Measurements from ENCODE around the gene TNFAIP3.

The TNFAIP3 gene

DNA sequence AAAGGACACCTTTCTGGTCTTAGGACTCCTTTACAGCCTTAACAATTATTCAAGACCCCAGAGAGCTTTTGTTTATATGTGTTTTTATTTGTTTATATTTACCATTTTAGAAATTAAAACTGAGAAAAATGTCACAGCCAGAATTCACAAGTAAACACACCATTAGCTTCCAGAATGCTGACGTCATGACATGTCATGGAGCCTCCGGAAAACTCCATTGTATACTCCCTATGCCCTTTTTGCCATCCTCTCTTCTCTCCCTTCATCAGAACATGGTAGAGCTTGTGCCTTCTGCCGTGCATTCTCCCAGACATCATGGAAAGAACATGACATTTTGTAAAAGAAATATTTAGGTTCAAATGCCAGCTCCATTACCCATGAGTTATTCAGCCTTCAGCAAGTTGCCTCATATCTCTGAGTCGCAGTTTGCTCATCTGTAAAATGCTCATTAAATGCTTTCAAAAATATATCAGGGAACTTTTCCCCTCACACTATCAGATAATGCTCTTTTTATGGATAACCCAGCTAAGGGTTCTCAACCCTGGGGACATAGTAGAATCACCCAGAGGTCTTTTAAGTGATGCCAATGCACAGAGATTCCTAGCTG, 27.8 kb downstream of the TNFAIP3 start:
- in situ Hi-C loops (cut with HindIII; ENCODE audit: low sequenced_read_pairs), result no loop called here

DNA sequence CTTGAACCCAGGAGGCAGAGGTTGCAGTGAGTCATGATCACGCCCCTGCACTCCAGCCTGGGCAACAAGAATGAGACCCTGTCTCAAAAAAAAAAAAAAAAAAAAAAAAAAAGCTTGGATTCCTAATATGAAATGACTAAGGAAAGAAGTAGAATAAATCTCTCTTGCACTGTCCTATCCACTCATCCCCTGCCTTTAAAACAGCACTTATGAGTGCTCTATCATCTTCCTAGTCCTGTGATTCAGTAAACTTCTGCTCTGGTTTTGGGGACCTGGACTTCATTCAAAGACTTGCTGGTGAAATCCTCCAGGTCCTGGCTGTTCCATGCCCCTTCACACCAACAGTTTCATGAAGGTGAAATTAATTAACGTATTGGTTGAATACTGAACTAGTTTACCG, 29.6 kb downstream of the TNFAIP3 start:
- in situ Hi-C loops (cut with HindIII; ENCODE audit: low sequenced_read_pairs), result no loop called here

DNA sequence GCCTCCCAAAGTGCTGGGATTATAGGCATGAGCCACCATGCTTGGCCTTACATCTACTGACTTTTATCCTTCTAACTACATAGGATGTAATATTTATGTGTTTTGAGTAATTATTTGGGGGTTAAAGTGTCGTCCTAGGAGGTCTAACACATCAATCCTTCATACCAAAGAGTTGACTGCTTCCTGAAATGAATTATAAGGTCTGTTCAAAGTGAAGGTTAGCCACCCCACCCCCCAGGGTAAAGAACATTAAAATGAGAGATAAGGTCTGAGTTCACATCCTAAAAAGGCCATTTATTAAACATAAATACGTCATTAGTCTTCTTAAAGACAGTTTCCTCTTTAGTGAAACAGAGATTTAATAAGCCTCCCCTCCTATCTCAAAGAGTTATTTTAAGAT, 33.8 kb downstream of the TNFAIP3 start:
- in situ Hi-C loops (cut with HindIII; ENCODE audit: low sequenced_read_pairs), result no loop called here

DNA sequence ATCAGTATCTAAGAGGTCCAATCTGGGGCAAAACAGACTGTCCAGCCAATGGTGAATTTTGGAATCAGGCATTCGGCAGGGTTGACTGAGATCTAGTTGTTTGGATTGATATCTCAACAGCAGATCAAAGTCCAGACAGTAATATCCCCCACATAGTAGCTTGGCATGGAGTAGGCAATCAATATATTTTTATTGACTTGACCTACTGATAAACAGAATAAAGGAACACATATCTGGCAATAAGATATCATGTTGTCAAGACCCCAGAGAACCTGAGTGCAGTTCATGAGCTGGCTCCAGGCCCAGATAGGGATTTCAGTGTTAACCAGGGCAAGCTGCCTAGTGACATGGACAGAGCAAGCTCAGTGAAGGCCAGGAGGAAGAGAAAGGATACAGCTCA, 34.4 kb downstream of the TNFAIP3 start:
- in situ Hi-C loops (cut with HindIII; ENCODE audit: low sequenced_read_pairs), result no loop called here

DNA sequence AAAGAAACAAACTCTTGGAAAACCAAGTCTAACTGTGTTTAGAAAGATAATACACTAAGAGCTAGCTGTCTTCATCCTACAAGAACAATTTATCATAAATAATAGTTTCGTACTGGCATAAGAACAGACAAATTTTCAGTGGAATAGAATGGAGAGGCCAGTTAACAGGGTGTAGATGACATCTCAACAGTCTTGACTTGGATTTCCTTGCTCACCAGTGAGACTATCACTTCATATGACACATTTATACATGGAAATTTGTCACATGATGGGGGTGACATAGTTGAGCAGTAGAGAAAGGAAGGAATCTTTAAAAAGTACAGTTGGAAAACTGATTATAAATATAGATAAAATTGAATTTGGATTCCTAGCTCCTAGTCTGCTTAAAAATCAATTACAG, 35.6 kb downstream of the TNFAIP3 start:
- in situ Hi-C loops (cut with HindIII; ENCODE audit: low sequenced_read_pairs), result no loop called here

DNA sequence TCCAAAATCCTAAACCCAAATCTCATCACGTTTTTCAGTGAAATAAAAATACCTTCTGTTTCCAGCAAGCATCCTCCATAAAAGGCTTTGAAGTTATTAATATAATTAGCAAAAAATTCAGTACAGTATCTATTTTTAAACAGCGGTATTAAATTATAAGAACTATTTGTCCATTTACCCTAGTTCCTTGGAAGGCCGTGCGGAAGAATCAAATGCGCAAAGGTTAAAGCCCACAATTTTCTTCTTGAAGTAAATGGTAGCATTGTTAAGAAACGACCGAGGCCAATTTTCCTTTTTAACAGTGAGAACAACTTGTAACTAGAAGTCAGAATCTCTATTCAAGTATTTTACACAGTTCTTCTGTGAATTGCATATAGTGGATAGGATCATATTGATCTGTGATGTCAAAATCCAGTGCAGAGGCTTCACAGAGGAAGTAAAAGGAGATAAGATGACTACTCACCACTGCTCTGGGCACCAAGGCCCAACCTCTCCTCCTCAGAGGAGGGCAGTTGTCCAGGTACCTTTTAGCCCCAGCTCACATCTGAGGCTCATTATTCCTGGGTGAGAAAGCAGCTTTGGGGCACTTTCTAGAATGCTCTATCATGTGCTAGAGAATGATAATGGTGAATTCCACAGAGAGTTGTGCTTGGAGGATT, 36.3 kb downstream of the TNFAIP3 start:
- in situ Hi-C loops (cut with HindIII; ENCODE audit: low sequenced_read_pairs), result no loop called here

DNA sequence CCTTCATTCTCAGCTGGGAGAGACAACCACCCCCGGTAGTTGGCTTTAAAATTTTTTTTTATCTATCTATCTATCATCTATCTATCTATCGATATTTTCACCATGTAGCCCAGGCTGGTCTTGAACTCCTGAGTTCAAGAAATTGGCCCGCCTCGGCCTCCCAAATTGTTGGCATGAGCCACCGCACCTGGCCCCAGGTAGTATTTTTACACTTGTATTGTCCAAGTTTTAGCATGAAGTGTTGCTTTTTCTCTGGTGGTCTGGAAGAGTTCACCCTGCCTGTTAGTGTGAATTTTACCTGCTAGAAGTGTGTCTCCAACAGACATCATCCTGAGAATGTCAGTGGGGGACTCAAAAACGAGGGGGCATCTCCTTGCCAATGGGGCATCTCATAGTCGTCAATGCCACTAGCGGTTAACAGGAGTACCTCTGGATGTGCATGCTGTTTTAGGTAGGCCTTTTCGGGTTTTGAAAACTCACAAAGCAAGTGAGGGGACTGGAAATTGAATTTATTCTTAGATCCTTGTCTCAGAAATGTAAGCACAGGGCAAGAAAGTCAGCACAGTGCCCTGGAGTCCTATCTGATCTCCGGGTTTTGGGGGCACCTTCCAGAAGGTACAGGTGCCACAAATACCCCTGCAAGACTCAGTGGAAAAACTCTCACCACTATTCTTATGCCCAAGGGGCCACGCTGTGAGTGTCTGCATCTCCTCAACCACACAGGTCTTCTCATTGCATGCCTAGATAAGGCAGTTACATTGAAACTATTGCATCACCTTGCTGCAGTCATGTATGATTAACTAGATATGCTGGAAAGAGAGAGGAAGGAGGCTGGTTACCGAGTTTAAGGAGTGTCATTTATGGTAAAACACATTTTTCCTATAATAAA, 37.1 kb downstream of the TNFAIP3 start:
- in situ Hi-C loops (cut with HindIII; ENCODE audit: low sequenced_read_pairs), result no loop called here

DNA sequence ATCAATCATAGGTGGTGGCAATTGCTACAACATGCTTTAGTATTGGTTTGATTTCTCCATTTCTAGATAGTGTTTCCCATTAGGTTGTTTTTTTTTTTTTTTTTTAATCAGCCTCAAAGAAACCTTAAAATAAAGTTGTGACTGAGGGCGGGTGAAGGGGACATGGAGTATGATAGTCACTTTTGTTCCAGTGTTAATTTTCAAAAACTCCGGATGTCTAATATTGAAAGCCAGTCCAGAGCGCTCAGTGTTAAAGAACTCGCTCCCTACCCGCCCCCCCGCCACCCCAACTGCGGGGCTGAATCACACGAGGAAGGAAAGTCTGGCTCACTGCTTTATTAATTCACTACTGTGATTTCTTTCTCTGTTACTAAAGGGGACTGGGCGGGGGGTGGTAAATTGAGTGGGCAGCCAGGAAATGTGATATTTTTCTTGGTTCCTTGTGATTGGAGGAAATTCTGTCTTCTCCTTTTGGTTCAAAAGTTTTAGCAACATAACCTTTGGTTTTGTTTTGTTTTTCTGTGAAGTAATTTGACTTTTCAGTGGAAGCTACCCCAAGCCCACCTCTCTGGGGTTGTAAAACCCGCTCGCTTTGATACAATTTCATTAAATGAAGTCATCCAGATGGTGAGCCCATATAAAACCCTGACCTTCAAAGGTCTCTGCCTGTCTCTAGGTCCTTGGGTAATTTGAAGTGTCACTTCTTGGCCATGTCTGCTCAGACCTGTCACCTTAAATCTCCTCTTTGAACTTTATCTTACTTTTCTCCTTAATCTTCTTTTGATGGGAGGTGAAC, 38.0 kb downstream of the TNFAIP3 start:
- in situ Hi-C loops (cut with HindIII; ENCODE audit: low sequenced_read_pairs), result no loop called here

DNA sequence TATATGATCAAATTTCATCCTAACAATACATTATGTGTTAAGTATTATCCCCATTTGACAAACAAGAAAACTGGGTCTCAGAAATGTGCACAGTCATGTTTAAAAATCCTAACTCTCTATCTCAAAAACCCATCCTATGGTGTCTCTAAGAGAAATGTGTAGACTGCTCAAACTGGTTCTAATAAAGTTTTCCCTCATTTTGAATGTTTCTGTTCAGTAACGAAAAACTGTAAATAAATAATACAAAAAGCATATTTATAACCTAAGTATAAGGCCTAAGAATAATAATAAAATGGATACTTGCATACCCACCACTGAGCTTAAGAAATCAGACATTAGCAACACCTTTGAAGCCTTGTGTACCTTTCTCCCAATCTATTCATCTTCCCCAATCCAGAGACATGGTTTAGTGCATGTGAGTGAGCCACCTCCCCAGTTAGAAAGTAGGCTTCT, 39.0 kb downstream of the TNFAIP3 start:
- in situ Hi-C loops (cut with HindIII; ENCODE audit: low sequenced_read_pairs), result no loop called here

DNA sequence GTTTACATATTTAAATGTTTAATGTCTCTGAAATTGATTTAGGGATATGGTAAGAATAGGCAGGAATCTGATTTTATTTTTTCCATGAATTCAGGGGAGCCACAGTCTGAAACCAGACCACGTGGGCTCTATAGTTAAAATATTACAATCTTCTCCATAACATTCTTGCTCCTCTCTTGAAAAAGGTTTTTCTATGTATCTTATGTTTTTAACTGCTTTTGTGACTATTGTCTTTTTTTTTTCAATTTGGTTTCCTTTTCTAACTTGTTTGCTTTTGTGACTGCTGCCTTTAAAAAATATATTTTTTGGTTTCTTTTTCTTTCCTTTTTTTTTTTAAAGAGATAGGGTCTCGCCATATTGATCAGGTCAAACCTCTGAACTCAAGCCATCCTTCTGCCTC, 40.1 kb downstream of the TNFAIP3 start:
- in situ Hi-C loops (cut with HindIII; ENCODE audit: low sequenced_read_pairs), result no loop called here

DNA sequence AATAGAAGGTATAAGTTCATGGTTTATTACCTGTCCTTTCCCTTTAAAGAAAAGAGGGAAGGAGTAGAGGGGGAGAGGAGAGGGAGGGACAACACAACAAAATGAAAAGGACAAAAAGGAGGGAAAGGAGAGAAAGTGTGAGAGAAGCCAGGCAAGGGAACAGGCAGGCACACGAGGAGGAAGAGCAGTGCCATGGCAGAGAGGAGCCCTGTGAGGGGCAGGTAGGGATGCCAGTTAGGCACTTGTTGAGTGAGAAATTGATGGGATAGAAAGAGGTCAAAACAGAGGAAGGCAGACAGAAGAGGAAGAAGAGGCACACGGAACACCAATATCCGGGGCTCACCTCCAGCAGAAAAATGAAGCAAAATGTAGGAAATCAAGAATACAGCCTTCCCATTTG, 42.5 kb downstream of the TNFAIP3 start:
- in situ Hi-C loops (cut with HindIII; ENCODE audit: low sequenced_read_pairs), result no loop called here

DNA sequence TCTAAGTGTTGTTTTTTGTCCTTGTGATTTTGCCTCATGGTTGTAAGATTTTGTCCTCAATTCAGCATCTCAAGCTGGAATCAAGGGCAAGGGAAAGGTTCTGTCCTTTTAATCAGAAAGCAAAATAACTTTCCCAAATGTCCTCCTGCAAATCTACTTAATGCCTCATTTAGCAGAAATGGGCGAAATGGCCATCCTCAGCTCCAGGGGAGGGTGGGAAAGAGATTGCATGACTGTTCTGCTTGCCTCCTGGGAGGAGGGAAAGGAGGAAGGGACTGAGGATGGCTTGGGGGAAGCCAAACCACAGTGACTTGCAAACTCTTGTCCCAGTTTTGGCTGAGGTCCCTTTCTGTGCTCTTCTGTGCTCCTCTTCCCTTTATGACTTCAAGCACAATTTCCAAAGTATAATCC, 43.4 kb downstream of the TNFAIP3 start:
- in situ Hi-C loops (cut with HindIII; ENCODE audit: low sequenced_read_pairs), result no loop called here

DNA sequence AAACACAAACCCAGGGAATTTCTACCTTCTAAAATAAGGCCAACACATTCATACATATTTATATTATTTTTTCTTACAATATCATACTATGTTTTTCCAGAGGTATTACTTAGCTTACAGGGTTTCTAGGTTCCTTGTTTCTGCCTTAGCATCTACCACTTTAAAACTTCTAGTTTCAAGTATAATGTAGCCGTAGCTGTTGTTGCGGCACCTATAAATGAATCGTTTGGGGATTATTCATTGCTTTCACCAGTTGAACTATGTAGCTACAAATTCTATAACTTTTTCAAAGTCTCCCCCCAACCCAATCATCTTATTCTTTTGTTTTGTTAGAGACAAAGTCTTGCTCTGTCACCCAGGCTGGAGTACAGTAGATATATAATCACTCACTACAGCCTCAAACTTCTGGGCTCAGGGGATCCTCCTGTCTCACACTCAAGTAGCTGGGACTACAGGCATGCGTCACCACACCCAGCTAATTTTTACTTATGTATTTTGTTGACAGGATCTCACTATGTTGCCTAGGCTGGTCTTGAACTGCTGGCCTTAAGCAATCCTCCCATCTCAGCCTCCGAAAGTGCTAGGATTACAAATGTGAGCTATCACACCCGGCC, 43.9 kb downstream of the TNFAIP3 start:
- in situ Hi-C loops (cut with HindIII; ENCODE audit: low sequenced_read_pairs), result no loop called here

DNA sequence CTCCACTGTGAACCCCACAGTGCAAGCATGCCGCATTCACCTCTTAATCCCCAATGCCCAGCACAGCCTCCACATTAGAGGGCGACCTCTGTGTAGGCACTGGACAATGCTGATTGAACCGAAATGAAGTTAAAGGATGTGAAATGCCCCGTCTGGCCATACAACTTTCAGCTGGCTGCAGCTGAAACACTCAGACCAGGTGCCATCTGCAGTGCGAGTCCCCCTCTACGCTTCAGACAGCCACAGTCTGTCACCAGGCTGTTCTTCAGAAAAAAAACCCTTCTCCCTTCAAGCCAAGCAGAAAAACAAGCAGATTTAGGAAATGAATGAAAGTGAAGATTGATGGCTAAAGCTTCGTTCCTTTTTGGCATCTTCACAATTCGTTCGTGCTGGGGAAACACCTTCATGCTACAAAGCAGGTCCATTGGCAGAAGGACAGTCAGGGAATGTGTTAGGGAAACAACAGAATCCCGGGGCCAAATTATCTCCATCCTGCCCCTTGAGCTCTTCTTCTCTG, 44.7 kb downstream of the TNFAIP3 start:
- in situ Hi-C loops (cut with HindIII; ENCODE audit: low sequenced_read_pairs), result no loop called here

DNA sequence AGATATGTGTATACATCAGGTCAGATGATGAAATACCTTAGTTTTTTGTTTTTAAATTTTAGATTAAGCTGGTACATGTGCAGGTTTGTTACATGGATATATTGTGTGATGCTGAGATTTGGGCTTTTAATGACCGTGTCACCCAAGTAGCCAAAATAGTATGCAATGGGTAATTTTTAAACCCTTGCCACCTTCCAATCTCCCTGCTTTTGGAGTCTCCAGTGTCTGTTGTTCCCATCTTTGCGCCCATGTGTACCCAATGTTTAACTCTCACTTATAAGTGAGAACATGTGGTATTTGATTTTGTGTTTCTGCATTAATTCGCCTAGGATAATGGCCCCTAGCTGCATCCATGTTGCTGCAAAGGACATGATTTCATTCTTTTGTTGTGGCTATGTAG, 45.8 kb downstream of the TNFAIP3 start:
- in situ Hi-C loops (cut with HindIII; ENCODE audit: low sequenced_read_pairs), result no loop called here

DNA sequence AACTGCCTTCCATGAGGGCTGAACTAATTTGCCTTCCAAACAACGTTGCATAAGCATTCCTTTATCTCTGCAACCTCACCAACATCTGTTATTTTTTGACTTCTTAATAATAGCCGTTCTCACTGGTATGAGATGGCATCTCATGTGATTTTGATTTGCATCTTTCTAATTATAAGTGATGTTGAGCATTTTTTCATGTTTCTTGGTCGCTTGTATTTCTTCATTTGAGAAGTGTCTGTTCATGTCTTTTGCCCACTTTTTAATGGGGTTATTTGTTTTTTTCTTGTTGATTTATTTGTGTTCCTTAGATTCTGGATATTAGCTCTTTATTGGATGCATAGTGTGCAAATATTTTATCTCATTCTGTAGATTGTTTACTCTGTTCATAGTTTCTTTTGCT, 46.4 kb downstream of the TNFAIP3 start:
- in situ Hi-C loops (cut with HindIII; ENCODE audit: low sequenced_read_pairs), result no loop called here

DNA sequence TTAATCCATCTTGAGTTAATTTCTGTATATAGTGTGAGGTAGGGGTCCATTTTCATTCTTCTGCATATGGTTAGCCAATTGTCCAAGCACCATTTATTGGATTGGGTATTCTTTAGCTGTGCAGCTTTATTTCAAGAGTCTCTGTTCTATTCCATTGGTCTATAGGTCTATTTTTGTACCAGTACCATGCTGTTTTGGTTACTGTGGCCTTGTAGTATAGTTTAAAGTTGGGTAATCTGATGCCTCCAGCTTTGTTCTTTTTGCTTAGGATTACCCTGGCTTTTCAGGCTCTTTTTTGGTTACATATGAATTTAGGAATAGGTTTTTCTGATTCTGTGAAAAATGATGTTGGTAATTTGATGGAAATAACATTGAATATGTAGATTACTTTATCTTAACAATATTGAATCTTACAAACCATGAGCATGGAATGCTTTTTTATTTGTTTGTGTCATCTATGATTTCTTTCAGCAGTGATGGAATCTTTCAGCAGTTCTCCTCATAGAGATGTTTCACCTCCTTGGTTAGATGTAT, 47.0 kb downstream of the TNFAIP3 start:
- in situ Hi-C loops (cut with HindIII; ENCODE audit: low sequenced_read_pairs), result no loop called here

DNA sequence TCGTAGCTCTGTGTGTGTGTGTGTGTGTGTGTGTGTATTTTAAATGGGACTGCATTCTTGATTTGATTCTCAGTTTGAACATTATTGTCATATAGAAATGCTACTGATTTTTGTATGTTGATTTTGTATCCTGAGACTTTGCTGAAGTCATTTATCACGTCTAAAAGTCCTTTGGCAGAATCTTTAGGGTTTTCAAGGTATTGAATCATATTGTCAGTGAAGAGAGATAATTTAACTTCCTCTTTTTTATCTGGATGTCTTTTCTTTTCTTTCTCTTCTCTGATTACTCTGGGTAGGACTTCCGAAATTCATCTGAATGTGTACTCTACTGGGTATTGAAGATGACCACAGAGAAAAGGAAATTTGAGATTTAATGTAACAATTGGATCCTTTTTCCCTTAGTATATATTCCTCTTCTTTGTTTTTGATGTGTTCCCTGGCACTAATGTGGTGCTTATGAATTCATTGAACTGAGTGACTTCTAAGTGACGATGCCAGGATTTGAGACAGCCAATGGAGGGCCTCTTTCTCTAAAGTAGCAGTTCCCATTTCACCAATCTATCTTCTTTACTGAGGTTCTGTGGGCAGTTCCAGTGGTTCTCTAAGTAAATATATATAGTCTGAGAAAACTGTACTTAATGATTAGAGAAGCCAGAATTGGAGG, 47.6 kb downstream of the TNFAIP3 start:
- in situ Hi-C loops (cut with HindIII; ENCODE audit: low sequenced_read_pairs), result no loop called here

DNA sequence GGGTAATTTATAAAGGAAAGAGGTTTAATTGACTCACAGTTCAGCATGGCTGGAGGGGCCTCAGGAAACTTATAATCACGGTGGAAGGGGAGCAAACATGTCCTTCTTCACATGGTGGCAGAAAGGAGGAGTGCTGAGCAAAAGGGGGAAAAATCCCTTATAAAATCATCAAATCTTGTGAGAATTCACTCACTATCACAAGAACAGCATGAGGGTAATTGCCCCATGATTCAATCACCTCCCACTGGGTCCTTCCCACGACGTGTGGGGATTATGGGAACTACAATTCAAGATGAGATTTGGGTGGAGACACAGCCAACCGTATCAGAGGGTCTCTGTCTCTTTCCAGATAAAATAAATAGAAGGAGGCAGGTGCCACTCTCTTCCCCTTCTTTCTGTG, 48.7 kb downstream of the TNFAIP3 start:
- in situ Hi-C loops (cut with HindIII; ENCODE audit: low sequenced_read_pairs), result no loop called here
